ENCODE measurements around the gene ATP2C2.
"Not testable (repeated sequence)": the region's sequence is repeated elsewhere in the genome, so short reads cannot be mapped to it uniquely, and the experiment has no call there.

ATP2C2 gene

GRCh38 chr16:84421081-84421937, 53.0 kb downstream of the ATP2C2 start:
- no peak for DNase-seq

DNA sequence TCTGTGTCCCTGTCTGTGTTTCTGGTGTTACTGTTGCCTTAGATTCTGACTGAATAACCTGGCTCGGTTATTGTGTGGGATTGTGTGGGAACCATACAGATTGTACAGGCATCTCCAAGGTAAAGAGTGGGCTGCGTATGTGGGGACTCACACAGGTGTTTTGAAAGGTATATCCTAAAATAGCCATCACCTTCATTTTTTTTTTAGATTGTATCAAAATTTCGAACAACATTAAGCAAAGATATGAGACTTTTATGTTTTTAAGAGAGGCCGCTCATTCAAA, 53.5 kb downstream of the ATP2C2 start:
- DNase-seq: no peak

DNA sequence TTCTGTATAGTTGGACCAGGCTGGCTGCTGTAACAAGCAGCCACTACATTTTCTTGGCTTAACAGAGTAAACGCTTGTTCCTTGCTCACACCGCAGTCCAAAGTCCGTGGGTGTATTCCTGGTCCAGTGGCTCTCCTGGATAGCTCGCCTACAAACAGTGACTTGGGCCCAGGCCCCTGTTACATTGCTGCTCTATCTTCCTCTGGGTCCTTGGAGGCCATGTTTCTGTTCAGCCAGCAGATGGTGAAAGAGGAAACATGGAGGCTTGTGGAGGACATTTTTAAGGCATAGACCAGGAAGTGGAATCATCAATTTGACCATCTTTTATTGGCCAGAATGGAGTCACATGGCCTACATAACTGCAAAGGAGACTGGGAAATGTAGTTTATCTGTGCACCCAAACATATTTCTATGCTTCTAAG, 55.1 kb downstream of the ATP2C2 start:
- no peak for DNase-seq

- DNase-seq: no peak
These were observed 57.4 kb downstream of the ATP2C2 start for GRCh38 chr16:84425696-84426095.

DNA sequence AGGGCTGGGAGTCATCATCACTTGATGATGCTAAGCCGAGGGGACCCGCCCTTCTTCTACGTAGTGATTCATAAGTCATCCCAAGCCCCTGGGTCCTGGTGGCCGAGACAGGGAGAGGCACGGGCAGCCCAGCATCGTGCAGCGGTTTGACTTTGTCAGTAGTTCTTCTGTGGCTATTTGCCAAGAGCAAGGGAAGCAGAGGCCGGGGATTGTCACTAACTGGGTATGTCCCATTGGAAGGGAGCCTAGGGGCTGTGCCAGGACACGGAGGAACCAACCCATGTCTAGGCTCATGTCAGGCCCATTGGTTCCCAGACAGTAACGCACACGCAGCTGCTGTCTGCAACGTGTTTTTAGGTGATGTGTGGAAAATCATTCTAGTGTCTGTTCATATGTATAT, 58.5 kb downstream of the ATP2C2 start:
- DNase-seq: no peak

DNA sequence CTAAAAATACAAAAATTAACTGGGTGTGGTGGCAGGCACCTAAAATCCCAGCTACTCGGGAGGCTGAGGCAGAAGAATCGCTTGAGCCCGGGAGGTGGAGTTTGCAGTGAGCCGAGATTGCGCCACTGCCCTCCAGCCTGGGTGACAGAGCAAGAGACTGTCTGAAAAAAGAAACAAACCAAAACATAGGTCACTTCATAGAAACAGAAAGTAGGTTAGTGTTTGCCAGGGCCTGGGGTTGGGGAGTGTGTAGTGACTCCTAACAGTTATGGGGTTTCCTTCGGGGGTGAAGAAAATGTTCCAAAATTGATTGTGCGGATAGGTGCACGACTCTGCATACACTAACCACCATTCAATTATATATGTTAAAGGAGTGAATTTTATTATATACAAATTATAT, 59.2 kb downstream of the ATP2C2 start:
- no peak for DNase-seq

DNA sequence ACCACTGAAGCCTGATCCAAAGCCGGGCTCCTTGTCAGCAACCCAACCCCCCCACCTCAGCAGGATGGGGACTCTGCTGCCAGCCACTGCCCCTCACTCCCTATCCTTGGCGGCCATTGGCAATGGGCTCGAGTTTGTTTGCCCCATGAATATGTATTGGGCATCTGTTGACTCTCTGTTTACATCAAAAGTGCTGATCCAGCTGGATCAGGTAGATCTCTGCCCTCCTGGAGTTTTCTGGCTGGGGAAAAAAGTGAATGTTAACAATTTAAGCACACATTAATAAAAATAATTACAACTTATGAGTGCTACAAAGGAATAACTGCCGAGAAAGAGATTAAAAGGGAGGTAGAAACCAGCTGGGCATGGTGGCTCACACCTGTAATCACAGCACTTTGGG, 62.5 kb downstream of the ATP2C2 start:
- DNase-seq: no peak

- no peak for DNase-seq
These were observed 66.5 kb downstream of the ATP2C2 start for GRCh38 chr16:84434800-84435199.

DNA sequence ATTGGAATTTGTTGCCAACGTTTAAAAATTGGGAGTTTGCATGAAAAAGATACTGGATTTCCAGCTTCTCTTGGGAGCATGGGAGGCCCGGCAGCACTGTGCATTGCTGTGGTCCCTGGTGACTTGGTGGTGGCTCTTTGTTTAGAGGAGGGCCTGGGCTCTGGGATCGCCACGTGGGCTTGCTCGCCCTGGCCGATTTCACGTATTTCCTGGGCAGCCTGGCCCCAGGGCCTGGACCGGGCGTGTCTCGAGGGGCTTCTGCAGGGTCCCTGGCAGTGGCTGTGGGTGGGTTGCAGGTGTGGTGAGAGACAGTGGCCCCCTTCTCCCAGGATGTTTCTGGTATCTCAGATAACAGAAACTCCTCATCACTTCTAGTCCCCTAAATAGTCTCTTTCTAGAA, 67.9 kb downstream of the ATP2C2 start:
- no peak for DNase-seq

- DNase-seq: no peak
These were observed 70.8 kb downstream of the ATP2C2 start for GRCh38 chr16:84438971-84439696.

DNA sequence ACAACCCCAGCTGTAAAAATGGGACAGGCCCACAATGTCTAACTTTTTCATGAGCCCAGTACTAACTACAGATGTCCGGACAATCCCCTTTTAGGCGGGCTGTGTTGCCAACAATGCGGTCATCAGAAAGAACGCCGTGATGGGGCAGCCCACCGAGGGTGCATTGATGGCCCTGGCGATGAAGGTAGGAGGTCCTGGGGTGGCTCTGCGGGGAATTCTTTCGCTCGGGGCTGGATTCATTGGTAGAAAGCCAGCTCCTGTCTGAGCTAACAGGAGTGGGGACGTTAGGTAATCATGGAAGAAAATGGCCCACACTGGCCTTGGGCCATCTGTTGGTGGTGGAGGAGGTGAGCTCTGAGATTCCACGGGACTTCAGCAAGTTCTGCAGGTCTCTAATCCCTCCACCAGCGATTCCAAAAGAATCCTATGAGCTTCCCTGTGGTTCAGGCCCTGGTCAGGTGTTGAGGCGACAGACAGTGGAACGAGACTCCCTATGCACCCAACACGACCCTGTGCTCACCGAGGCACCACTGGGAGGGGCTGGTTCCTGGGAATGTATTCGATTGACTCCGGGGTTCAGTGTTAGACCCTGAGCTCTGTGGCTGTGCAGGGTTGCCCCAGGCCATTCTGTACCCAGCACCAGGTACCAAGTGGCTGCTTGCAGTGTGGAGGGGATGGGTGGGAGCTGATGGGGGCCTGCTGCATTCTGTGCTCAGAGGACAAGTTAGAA, 74.2 kb downstream of the ATP2C2 start:
- DNase-seq: no peak

DNA sequence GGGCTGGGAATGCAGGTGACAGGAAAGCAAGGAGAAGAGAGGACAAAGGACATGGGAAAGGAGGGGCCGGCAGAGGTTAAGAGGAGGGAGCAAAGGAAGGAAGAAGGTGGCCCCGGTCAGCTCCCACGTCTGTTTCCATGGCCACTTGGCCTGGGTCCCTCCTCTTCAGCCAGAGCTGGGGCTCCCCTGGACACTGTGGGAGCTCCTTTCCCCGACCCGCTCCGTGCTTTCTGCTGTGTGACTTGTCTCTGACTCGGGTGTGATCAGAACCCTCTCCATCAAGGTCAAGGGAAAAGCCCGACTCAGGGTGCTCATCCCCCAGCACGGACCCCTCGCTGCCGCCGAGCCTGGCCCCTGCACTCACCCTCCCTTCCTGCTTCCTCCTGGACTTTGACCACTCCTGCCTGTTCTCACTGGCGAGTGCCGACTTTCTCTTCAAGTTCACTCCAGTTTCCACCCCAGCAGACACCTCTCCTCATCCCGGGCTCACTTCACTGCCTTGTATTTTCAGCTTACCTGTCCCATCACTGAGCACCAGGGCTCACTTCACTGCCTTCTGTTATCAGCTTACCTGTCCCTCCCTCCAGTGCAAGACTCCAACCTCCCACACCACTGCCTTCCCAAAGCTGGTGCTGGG, 74.9 kb downstream of the ATP2C2 start:
- no peak for DNase-seq

DNA sequence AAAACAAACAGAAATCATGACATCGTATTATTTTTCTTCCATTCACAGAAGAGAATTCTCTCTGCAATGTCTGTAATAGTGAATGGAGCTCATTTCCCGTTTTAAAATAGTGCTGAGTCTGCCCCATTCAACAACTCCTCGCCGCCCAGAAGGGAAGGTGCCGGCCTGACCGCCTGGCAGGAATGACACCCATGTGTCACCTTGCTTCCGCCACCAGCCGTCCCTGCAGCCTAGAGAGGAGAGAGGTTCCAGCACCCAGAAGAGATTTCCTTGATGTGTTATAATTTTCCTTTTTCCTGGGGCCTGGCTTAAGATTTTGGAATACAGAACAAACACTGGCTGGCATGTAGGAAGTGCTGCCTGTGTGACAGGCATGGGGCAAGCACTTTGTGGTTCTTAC, 76.1 kb downstream of the ATP2C2 start:
- DNase-seq: no peak

- DNase-seq: no peak
These were observed 77.7 kb downstream of the ATP2C2 start for GRCh38 chr16:84446084-84446483.

- DNase-seq: no peak
These were observed 78.5 kb downstream of the ATP2C2 start for GRCh38 chr16:84446596-84447392.

DNA sequence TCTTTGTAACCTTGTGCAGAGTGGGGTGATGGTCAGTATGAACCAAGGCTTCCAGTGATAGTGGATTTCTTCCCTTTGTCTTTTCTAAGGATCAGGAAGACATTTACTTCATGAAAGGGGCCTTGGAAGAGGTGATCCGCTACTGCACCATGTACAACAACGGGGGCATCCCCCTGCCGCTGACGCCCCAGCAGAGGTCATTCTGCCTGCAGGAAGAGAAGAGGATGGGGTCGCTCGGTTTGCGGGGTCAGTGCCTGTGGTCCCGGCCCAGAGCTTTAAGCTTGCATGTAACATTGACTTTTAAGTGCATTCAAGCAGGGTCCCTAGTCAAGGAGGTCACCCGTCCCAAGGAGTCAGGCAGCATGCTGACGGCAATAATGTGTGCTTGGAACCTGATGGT, 80.1 kb downstream of the ATP2C2 start:
- DNase-seq: no peak

- DNase-seq: peak; percentile 54
These were observed 81.1 kb downstream of the ATP2C2 start for GRCh38 chr16:84449156-84450140.

- DNase-seq: no peak
These were observed 82.0 kb downstream of the ATP2C2 start for GRCh38 chr16:84450176-84450865.

DNA sequence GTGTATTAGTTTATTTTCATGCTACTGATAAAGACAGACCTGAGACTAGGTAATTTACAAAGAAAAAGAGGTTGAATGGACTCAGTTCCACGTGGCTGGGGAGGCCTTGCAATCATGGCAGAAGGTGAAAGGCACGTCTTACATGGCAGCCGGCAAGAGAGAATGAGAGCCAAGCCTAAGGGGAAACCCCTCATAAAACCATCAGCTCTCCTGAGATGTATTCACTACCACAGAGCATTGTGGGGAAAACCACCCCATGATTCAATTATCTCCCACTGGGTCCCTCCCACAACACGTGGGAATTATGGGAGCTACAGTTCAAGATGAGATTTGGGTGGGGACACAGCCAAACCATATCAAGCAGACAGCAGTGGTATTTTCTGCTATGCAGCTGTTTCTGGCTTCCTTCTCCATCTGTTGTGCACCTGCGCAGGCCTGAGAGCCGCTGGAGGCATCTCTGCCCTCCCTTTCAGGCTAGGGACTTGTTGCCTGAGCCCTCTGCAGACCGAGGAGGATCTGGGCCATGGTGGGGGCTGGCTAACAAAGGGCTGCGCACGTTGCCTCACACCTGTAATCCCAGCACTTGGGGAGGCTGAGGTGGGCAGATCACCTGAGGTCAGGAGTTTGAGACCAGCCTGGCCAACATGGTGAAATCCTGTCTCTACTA, 82.8 kb downstream of the ATP2C2 start:
- not testable (repeated sequence) for DNase-seq

DNA sequence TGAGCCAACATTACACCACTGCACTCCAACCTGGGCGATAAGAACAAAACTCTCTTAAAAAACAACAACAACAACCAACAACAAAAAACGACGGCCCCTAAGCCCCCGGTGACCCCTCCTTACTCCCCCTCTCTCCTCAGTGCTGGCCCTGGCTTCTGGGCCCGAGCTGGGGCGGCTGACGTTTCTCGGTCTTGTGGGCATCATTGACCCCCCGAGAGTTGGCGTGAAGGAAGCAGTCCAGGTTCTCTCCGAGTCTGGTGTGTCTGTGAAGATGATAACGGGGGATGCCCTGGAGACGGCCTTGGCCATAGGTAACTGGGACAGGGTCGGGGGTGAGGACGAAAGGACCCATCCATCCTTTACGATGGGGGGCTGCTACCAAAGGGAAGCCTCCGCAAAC, 83.4 kb downstream of the ATP2C2 start:
- no peak for DNase-seq
